H9 (cell line): ENCODE results near the gene ATP1A3. TPM values are rescaled to one million over a fixed set of nuclear protein-coding genes. Genes with fewer than 3 reads are reported as not detected.

ENCODE experiments used
- DNase-seq: peaks from one replicate; pipeline ENCODE4 v3.0.0-alpha.2; 2017
- H2AFZ ChIP-seq: one replicate; pipeline ENCODE4 v1.6.1; 2013; ENCODE audit warnings: mild to moderate bottlenecking, low read length, control low read depth, moderate library complexity
- H2AK5ac ChIP-seq: 2 replicates; pipeline ENCODE4 v1.6.1; 2013; ENCODE audit warnings: low read length, control low read depth, mixed read lengths; ENCODE audit not compliant: insufficient read length
- H2BK120ac ChIP-seq: one replicate; pipeline ENCODE4 v1.6.1; 2013; ENCODE audit warnings: low read depth, mild to moderate bottlenecking, low read length, control low read depth, inconsistent platforms; ENCODE audit not compliant: poor library complexity, severe bottlenecking
- H2BK12ac ChIP-seq: 2 replicates; pipeline ENCODE4 v1.6.1; 2013; ENCODE audit warnings: low read length, control low read depth, mixed read lengths, low read depth; ENCODE audit not compliant: insufficient read length
- H2BK15ac ChIP-seq: 2 replicates; pipeline ENCODE4 v1.6.1; 2013; ENCODE audit warnings: low read depth, low read length, control low read depth
- H2BK20ac ChIP-seq: one replicate; pipeline ENCODE4 v1.6.1; 2013; ENCODE audit warnings: low read depth, mild to moderate bottlenecking, low read length, control low read depth, inconsistent platforms; ENCODE audit not compliant: poor library complexity, severe bottlenecking
- H2BK5ac ChIP-seq: 2 replicates; pipeline ENCODE4 v1.6.1; 2013; ENCODE audit warnings: low read length, control low read depth, mixed read lengths; ENCODE audit not compliant: insufficient read length
- H3K14ac ChIP-seq: 2 replicates; pipeline ENCODE4 v1.6.1; 2013; ENCODE audit warnings: low read length, control low read depth; ENCODE audit not compliant: insufficient read depth
- H3K18ac ChIP-seq: 2 replicates; pipeline ENCODE4 v1.6.1; 2013; ENCODE audit warnings: low read depth, mild to moderate bottlenecking, mixed read lengths, low read length, control low read depth; ENCODE audit not compliant: insufficient read length
- H3K23ac ChIP-seq: 2 replicates; pipeline ENCODE4 v1.6.1; 2013; ENCODE audit warnings: low read length, control low read depth, mixed read lengths, low read depth; ENCODE audit not compliant: insufficient read length
- H3K23me2 ChIP-seq: 2 replicates; pipeline ENCODE4 v1.6.1; 2013; ENCODE audit warnings: low read depth, mild to moderate bottlenecking, mixed read lengths, low read length, control low read depth; ENCODE audit not compliant: insufficient read length, poor library complexity, severe bottlenecking
- H3K27ac ChIP-seq: 2 replicates; pipeline ENCODE4 v1.5.1; 2013; ENCODE audit warnings: low read length, control low read depth, mixed read lengths, low read depth; ENCODE audit not compliant: insufficient read length
- H3K27me3 ChIP-seq: 2 replicates; pipeline ENCODE4 v1.6.1; 2013; ENCODE audit warnings: low read length, control low read depth, inconsistent platforms; ENCODE audit not compliant: insufficient read depth
- H3K4ac ChIP-seq: 2 replicates; pipeline ENCODE4 v1.6.1; 2013; ENCODE audit warnings: low read depth, mild to moderate bottlenecking, control low read depth, inconsistent platforms, low read length, moderate library complexity
- H3K4me1 ChIP-seq: 2 replicates; pipeline ENCODE4 v1.6.1; 2013; ENCODE audit warnings: low read length, control low read depth, inconsistent platforms; ENCODE audit not compliant: insufficient read depth
- H3K4me2 ChIP-seq: 2 replicates; pipeline ENCODE4 v1.6.1; 2013; ENCODE audit warnings: low read length, control low read depth, mixed read lengths; ENCODE audit not compliant: insufficient read length, insufficient read depth
- H3K56ac ChIP-seq: 2 replicates; pipeline ENCODE4 v1.6.1; 2013; ENCODE audit warnings: low read depth, mild to moderate bottlenecking, mixed read lengths, low read length, control low read depth; ENCODE audit not compliant: insufficient read length
- H3K79me1 ChIP-seq: 2 replicates; pipeline ENCODE4 v1.6.1; 2013; ENCODE audit warnings: low read depth, mild to moderate bottlenecking, moderate library complexity, low read length, control low read depth, inconsistent platforms; ENCODE audit not compliant: insufficient read depth, poor library complexity, severe bottlenecking
- H3K79me2 ChIP-seq: 2 replicates; pipeline ENCODE4 v1.6.1; 2013; ENCODE audit warnings: low read length, control low read depth, inconsistent platforms; ENCODE audit not compliant: insufficient read depth
- H3K9ac ChIP-seq: 2 replicates; pipeline ENCODE4 v1.6.1; 2013; ENCODE audit warnings: low read length, control low read depth, mixed read lengths; ENCODE audit not compliant: insufficient read length; ENCODE audit errors: extremely low read depth
- H3K9me3 ChIP-seq: one replicate; pipeline ENCODE4 v1.6.1; 2013; ENCODE audit warnings: low read depth, low read length, inconsistent platforms; ENCODE audit not compliant: control insufficient read depth
- H3T11ph ChIP-seq: one replicate; pipeline ENCODE4 v1.6.1; 2013; ENCODE audit warnings: mild to moderate bottlenecking, low read length, control low read depth, inconsistent platforms
- H4K20me1 ChIP-seq: one replicate; pipeline ENCODE4 v1.6.1; 2013; ENCODE audit not compliant: control insufficient read depth, insufficient read length, insufficient read depth
- H4K5ac ChIP-seq: 2 replicates; pipeline ENCODE4 v1.6.1; 2013; ENCODE audit warnings: low read depth, mild to moderate bottlenecking, mixed read lengths, low read length, control low read depth; ENCODE audit not compliant: insufficient read length
- H4K8ac ChIP-seq: replicated peaks from 2 replicates; pipeline ENCODE4 v1.6.1; 2013; ENCODE audit warnings: low read length, control low read depth, mixed read lengths, low read depth; ENCODE audit not compliant: insufficient read length
- H4K91ac ChIP-seq: 2 replicates; pipeline ENCODE4 v1.6.1; 2013; ENCODE audit warnings: low read depth, mild to moderate bottlenecking, moderate library complexity, mixed read lengths, low read length, control low read depth; ENCODE audit not compliant: insufficient read length
- H3K27ac Mint-ChIP-seq, 3 experiments: 2 replicates in 2 of 3; 3 replicates in 1 of 3; pipeline ENCODE4 v1.8.0; 2020 to 2021; ENCODE audit warnings: mixed read lengths in 3 of 3, mild to moderate bottlenecking in 1 of 3, moderate library complexity in 1 of 3
- H3K27me3 Mint-ChIP-seq: 2 replicates; pipeline ENCODE4 v1.8.0; 2021; ENCODE audit warnings: low read depth, mild to moderate bottlenecking, moderate library complexity, mixed read lengths
- H3K36me3 Mint-ChIP-seq, 3 experiments: 2 replicates in 2 of 3; 3 replicates in 1 of 3; pipeline ENCODE4 v1.8.0; 2020 to 2021; ENCODE audit warnings: low read depth in 3 of 3, mixed read lengths in 3 of 3; ENCODE audit not compliant: insufficient read depth in 1 of 3
- H3K4me1 Mint-ChIP-seq, 2 experiments: 2 replicates each; pipeline ENCODE4 v1.8.0; 2020; ENCODE audit warnings: mixed read lengths in 2 of 2
- H3K4me3 Mint-ChIP-seq, 2 experiments: 2 replicates in 1 of 2; 3 replicates in 1 of 2; pipeline ENCODE4 v1.8.0; 2020 to 2021; ENCODE audit warnings: mild to moderate bottlenecking in 2 of 2, mixed read lengths in 2 of 2, moderate library complexity in 1 of 2
- H3K9me3 Mint-ChIP-seq, 2 experiments: 2 replicates in 1 of 2; 3 replicates in 1 of 2; pipeline ENCODE4 v1.8.0; 2020; ENCODE audit warnings: mild to moderate bottlenecking in 2 of 2, mixed read lengths in 2 of 2, moderate library complexity in 1 of 2
- CTCF ChIP-seq: fragments of 200-600 bp; sonication (generic); conservative IDR thresholded peaks from 3 replicates; pipeline ENCODE4 v1.8.0; 2021; ENCODE audit warnings: antibody characterized with exemption, mild to moderate bottlenecking
- WGBS: extraction: QIAGEN DNeasy Blood & Tissue Kit; methylation state at CpG from one replicate; pipeline ENCODE4 v1.1.7; 2013; ENCODE audit warnings: missing lambda C conversion rate, low lambda C conversion rate, mixed read lengths; ENCODE audit not compliant: insufficient read length; ENCODE audit errors: extremely low coverage; 5-methylcytosine and 5-hydroxymethylcytosine counted together
- total RNA-seq: library from RNA; stranded (reverse); gene quantifications from 2 replicates; pipeline ENCODE4 v1.2.1, GENCODE V29; 2021

The ATP1A3 gene
- total RNA-seq, 1 experiment from 2014 or later, result 11.6 TPM

GRCh38 chr19:41928221-41928683 lies 65.8 kb downstream of the ATP1A3 start, which contains the start of gene ERFL:
ERFL (minus strand) TSS chr19:41928449; CDS start chr19:41912919, 15,530 bp downstream.
- no peak within 1 kb of the TSS for H3K18ac ChIP-seq
- no peak within 1 kb of the TSS for H2BK12ac ChIP-seq
- no peak within 1 kb of the TSS for H2AFZ ChIP-seq
- H3K79me1 ChIP-seq, result no peaks in the 10 kb centered on the region
- H4K8ac ChIP-seq, result no peak within 1 kb of the TSS
- no peak within 1 kb of the TSS for H3K56ac ChIP-seq
- H3K4me2 ChIP-seq, result peak within 1 kb of the TSS; percentile 72
- Mint-ChIP-seq H3K4me1 (peaks cover 21 to 38% of the 10 kb centered on the region in 2 experiments), H3K4me3 (peak within 1 kb of the TSS; percentile 59 to 84), H3K27ac (no peak within 1 kb of the TSS), H3K27me3 (peaks cover 2% of the 10 kb centered on the region), H3K9me3 (peaks cover 0 to 3% of the 10 kb centered on the region in 2 experiments; a peak in 4 of 5 replicates), H3K36me3 (no peaks in the 10 kb centered on the region)
- no peak within 1 kb of the TSS for H3K23ac ChIP-seq
- peaks cover 2% of the 10 kb centered on the region for H3K23me2 ChIP-seq
- no peak within 1 kb of the TSS for H2BK15ac ChIP-seq
- no peak for DNase-seq
- H3K14ac ChIP-seq, result no peak within 1 kb of the TSS
- no peak within 1 kb of the TSS for H3T11ph ChIP-seq
- WGBS, result no CpG with 5 or more reads among the region's 49 CpGs
- no peak within 1 kb of the TSS for H3K27ac ChIP-seq
- H2BK120ac ChIP-seq, result no peak within 1 kb of the TSS
- no peak within 1 kb of the TSS for H2AK5ac ChIP-seq
- no peak within 1 kb of the TSS for H3K9ac ChIP-seq
- no peak within 1 kb of the TSS for H3K4ac ChIP-seq
- no peak within 1 kb of the TSS for H4K91ac ChIP-seq
- no peak within 1 kb of the TSS for H2BK5ac ChIP-seq
- H2BK20ac ChIP-seq, result no peak within 1 kb of the TSS
- no peak for TF ChIP-seq CTCF
- H4K20me1 ChIP-seq, result no peaks in the 10 kb centered on the region
- peaks cover 91% of the 10 kb centered on the region for H3K27me3 ChIP-seq
- no peaks in the 10 kb centered on the region for H3K9me3 ChIP-seq
- H3K4me1 ChIP-seq, result peaks cover 5% of the 10 kb centered on the region; the same call in 1 of the 2 replicates
- H4K5ac ChIP-seq, result no peak within 1 kb of the TSS
- no peaks in the 10 kb centered on the region for H3K79me2 ChIP-seq
